Activated T-helper 1 cell treated with anti-CD3 and anti-CD28 coated beads, Interleukin-2, amount 50 U/mL, for 16 hours (primary cell): ENCODE data around the gene GULP1.
"Not testable (repeated sequence)": the region's sequence is repeated elsewhere in the genome, so short reads cannot be mapped to it uniquely, and the experiment has no call there.

ENCODE experiments used
- DNase-seq, 2 donors: peaks; one replicate each; pipeline ENCODE4 v3.0.0-alpha.2; 2020; ENCODE audit warnings: low read depth in 1 of 2, low spot score in 1 of 2

GULP1 gene

GRCh38 chr2:188524519-188525113 is 232.9 kb downstream of the GULP1 start:
- no peak for DNase-seq

GRCh38 chr2:188526701-188527100 is 235.0 kb downstream of the GULP1 start:
- no peak for DNase-seq

- no peak for DNase-seq
Measured at GRCh38 chr2:188527141-188527540, 235.5 kb downstream of the GULP1 start.

DNA sequence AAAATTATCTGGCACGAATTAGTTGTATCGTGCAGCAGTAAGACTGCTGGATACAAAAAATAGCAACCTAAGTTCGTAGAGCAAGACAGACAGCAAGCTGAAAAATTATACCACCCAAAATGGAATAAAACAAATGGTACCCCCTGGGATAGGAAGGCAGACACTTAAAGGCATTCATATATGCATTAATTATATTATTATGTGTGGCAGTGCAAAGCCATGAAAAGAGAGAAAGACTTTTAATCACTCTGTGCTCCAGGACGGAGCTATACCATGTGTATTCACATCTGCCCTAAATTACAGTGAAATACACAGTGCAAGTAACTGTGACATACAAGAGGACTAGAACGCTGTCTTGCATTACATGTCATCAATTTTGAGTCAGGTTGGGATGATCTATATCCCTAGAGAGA is 235.9 kb downstream of the GULP1 start:
- no peak for DNase-seq

- DNase-seq = no peak
Measured at GRCh38 chr2:188529710-188530109, 238.0 kb downstream of the GULP1 start.

DNA sequence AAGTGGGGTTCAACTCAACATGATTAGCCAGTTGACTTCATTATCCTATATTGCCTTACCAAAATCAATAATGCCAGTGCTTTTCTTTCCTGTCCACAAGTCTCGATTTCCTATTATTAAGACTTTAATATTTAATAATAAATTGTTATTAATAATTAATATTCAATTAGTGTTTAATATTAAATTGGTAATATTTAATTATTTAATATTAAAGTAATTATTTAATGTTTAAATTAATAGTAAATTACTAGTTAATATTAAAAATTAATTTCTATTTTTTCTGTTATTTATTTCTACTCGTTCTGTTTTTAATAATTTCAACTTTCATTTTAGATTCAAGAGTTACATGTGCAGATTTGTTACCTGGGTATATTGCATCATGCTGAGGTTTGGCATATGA is 243.2 kb downstream of the GULP1 start:
- DNase-seq = no peak

DNA sequence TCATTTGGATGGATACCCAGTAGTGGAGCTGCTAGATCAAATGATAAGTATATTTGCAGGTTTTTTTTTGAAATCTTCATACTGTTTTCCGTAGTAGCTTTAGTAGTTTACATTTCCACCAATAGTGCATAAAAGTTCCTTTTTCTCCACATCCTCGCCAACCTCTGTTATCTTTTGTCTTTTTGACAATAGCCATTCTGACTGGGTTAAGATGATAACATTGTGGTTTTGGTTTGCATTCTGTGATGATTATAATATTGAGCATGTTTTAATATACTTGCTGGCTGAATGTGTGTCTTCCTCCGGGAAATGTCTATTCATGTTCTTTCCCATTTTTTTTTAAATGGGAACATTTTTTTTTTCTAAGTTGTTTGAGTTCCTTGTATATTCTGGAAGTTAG is 260.0 kb downstream of the GULP1 start:
- DNase-seq = no peak

DNA sequence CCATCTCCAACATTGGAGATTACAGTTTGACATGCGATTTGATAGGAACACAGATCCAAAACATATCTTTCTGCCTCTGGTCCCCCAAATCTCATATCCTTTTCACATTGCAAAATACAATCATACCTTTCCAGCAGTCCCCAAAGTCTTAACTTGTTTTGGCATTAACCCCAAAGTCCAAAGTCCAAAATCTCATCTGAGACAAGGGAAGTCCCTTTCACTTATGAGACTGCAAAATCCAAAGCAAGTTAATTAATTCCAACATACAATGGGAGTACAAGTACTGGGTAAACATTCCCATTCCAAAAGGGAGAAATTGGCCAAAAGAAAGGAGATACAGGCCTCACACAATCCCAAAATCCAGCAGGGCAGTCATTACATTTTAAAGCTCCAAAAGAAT is 265.4 kb downstream of the GULP1 start:
- no peak for DNase-seq

GRCh38 chr2:188559455-188559854 is 267.8 kb downstream of the GULP1 start:
- not testable (repeated sequence) for DNase-seq

- DNase-seq = no peak
Measured at GRCh38 chr2:188561473-188561979, 269.9 kb downstream of the GULP1 start.

GRCh38 chr2:188569431-188570165 is 277.9 kb downstream of the GULP1 start:
- DNase-seq = no peak

GRCh38 chr2:188570370-188570769 is 278.7 kb downstream of the GULP1 start:
- no peak for DNase-seq

DNA sequence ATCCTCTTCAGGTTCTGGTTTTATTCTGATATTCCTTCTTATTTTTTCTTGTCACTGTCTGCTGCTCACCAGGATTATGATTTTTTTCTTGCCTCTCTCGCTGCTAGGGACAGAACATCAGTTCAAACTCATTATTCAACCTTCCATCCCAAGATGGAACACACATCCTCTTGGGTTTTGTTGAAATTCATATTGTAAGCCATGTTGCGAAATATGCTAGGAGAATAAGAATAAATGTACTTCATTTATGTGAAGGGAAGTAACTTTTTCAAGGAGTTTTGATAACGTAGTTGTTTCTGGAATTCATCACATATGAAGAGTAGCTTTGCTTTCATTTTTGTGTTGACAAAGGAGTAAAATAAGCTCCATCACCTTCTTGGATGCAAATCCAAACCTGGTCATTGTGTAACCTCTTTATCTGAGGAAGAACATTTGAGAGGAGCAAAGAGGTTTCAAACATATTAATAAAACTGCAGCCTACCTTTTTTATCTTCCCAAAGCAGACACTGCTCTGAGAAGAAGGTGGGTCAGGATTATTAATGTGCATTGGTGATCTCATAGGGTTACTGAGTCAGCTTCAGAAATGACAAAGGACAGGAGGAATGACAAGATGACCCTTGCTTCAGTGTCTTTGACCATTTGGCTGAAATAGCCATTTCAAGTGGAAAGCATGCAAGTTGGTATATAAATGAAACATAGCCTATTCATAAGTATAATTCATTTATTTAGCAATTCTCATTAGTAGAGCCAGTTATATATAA is 280.0 kb downstream of the GULP1 start:
- no peak for DNase-seq

- no peak for DNase-seq
Measured at GRCh38 chr2:188572592-188572991, 280.9 kb downstream of the GULP1 start.

DNA sequence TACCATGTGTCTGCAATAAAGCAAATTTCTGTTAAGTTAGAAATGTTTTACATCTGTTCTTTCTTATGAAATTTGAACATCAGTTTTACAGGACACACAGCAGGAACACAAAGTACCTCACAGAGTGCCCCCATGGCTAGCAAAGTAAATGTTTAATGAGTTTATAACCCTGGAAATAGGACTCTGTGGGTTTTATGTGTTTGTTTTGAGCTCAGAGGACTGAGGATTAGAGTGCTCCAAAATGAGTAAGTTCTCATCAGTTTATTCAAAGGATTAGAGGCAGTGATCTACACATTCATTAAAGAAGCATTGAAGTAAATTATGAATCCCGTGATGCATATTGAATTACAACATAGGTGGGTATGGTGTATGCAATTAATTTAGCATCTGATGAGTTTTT is 281.8 kb downstream of the GULP1 start:
- no peak for DNase-seq

DNA sequence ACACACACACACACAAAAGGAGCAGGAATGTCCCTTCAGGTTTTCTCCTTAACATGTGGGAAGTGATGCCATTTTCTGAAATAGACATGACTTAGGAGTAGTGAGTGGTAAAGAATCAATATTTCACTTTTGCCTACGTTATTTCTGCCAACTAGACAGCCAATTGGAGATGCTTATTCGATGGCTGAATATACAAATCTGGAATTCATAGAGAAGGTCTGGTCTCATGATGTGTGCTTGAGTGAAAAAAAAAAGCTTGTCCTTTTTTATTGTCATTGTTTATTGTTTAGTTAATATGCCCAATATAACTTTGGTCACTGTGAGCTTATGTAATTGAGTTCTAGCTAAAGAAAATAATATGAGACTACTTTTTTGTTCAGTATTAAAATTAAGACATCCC is 284.3 kb downstream of the GULP1 start:
- DNase-seq = no peak

DNA sequence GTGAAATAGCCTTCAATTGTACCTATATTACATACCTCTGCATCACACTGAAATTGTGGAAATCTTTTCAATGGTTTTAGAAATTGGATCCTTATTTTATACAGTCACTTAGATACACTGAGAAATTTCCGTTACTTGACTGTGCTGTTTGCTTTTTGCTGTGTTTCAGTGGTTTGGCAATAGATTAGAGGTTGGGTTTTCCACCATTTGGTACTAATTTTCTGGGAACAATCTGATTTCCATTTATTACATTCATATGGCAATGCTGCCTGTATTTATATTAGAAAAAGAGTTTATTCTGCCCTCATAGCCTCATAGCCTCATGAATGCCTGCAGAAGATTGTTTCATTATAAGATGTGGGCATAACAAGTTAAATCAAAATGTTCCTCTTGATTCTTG is 285.0 kb downstream of the GULP1 start:
- DNase-seq = no peak

- no peak for DNase-seq
Measured at GRCh38 chr2:188577231-188577630, 285.6 kb downstream of the GULP1 start.

GRCh38 chr2:188580738-188581137 is 289.1 kb downstream of the GULP1 start:
- no peak for DNase-seq

DNA sequence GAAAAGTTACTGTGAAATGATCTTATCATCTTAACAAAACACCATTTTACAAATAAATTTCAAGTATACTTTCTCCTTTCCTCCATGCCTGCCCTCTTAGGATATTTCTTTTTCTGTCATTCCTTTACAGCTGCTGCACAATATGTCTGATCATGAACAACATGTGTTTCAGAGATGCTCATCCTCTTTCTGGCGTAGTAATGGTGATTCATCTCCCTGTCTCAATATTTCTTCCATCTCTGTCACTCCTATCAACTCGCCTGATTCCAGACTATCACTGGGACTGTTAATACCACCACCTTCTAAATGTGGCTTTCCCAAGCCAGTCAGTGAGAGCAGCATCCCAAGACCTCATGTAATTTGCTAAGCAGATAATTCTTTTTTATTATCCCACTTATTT is 290.5 kb downstream of the GULP1 start:
- no peak for DNase-seq

DNA sequence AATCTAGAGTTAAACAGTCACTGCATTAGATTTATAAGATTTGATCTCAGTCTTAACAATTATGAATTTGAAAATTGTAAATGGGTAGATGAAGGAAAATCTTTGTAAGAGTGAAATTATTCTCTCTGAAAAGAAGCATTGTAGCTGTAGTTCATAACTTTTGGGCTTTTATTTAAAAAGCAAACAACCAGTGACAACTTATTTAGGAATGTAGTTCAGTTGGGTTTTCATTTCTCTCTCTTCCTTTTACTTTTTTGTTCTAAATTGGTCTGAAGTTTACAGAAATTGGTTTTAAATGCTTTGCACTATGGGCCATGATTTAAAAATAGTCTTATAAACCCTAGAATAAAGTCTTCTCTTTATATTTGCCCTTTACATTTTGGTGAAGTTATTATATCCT is 296.6 kb downstream of the GULP1 start:
- no peak for DNase-seq

GRCh38 chr2:188596054-188596453 is 304.4 kb downstream of the GULP1 start:
- DNase-seq = no peak
